ENCODE data around the gene RAB18.
"Not testable (repeated sequence)": the region's sequence is repeated elsewhere in the genome, so short reads cannot be mapped to it uniquely, and the experiment has no call there.

RAB18 gene

DNA sequence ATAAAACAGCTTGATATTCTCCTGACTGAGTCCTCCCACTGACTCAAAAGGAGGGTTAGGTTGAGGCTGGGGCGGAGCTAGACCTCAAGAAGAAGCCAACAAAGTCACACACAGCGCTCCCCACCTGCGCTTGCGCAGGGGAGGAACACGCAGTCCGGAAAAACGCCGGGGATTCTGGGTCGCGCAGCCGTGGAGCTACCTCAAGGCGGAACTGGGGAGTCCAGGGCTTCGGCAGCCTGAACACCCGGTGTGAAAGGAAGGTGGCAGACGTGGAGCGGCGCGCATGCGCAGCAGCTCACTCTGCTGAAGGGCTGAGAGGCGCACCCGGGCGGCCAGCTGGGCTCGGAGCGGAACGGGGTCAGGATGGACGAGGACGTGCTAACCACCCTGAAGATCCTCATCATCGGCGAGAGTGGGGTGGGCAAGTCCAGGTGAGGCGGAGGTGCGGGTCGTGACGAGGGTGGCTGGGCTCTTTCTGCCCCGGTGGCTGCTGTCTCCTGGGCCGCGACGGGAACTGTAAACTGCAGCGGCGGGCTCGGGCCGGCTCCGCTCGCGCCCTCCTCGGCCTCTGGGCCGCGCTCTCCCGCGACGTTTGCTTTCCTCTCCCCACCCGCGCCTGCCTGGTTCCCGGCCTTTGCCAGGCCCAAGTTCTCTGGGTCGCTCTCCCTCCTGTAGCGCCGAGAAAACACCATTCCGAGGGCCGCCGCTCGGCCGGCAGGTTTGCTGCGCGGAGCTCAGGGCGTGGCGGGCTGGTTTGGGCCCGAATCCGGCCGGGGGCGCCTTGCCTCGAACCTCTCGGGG lies at the start of gene RAB18:
RAB18 (plus strand) TSS at position 298 of the 801 bp plus-strand sequence; CDS start at position 364, 66 bp downstream.
- in situ Hi-C loops (cut with HindIII; ENCODE audit: low sequenced_read_pairs), result no loop called here

DNA sequence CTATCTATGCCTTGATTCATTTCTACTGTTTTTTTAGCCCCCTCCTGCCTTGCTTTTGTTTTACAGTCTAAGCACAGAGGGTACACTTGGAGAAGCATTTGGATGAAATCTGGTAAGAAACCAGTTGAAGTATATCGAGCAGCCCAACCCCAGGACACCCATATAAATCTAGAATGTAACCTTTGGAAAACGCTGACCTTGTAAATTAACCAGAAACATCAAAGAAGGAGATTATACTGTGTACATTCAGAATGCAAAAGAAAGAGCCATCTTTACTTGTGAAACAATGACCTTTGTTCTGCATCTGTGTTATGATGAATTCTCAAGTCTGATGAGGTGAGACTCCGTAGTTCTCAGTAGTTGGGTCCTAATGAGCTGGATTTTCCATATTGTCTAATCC lies 49.3 kb upstream of the RAB18 start:
- in situ Hi-C loops (cut with HindIII; ENCODE audit: low sequenced_read_pairs), result no loop called here

- in situ Hi-C loops (cut with HindIII; ENCODE audit: low sequenced_read_pairs), result no loop called here
Measured at GRCh38 chr10:27457261-27457945, 46.7 kb upstream of the RAB18 start.

DNA sequence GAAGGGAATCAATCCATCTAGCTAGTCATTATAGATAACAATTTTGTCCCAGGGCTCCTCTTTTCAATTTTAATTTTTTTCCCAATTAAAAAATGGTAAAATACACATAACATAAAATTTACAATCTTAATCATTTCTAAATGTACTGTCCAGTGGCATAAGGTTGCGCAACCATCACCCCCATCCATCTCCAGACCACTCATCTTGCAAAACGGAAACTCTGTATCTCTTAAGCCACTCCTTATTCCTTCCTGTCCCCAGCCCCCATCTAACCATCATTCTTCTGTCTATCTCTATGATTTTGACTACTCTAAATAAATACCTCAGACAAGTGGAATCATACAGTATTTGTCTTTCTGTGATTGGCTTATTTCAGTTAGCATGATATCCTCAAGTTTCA lies 46.1 kb upstream of the RAB18 start:
- in situ Hi-C loops (cut with HindIII; ENCODE audit: low sequenced_read_pairs), result no loop called here

GRCh38 chr10:27461312-27461711 lies 42.8 kb upstream of the RAB18 start:
- in situ Hi-C loops (cut with HindIII; ENCODE audit: low sequenced_read_pairs), result no loop called here

DNA sequence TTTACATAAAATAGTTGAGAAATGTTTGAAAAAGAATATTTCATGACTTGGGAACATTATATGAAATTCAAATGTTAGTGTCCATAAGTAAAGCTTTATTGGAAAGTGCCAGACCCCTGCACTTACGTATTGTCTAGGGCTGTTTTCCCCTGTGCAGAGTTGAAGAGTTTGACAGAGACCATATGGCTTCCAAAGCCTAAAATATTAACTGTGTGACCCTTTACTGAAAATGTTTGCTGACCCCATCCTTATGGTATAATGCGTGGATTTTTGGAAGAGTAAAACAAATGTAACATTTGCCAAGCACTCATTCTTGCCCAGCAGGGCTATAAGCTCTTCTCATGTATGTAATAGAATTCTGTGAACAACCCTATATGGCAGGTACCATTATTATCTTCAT lies 40.1 kb upstream of the RAB18 start:
- in situ Hi-C loops (cut with HindIII; ENCODE audit: low sequenced_read_pairs), result no loop called here

DNA sequence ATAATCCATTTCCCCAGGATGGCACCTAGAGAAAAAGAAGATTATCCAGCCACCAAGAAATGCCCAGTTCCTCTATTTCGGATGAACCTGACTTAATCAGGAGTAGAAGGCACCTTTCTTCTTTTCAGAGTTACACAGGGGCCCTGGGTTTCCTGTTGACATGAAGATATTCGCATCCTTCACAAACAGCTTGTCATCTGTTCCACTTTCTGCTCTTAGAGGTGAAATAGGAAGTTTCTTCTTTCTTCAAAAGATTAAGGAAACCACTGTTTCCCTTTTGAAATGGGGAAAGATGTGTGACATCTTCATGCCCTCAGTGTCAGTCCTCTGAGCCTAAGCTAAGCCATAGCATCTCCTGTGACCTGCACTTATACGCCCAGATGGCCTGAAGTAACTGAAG lies 39.1 kb upstream of the RAB18 start:
- in situ Hi-C loops (cut with HindIII; ENCODE audit: low sequenced_read_pairs), result no loop called here

DNA sequence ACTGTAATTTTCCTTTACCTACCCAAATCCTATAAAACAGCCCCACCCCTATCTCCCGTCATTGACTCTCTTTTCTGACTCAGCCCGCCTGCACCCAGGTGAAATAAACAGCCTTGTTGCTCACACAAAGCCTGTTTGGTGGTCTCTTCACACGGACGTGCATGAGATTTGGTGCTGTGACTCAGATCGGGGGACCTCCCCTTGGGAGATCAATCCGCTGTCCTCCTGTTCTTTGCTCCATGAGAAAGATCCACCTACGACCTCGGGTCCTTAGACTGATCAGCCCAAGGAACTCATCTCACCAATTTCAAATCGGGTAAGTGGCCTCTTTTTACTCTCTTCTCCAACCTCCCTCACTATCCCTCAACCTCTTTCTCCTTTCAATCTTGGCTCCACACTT lies 38.5 kb upstream of the RAB18 start:
- in situ Hi-C loops (cut with HindIII; ENCODE audit: low sequenced_read_pairs), result not testable (repeated sequence)

- in situ Hi-C loops (cut with HindIII; ENCODE audit: low sequenced_read_pairs), result no loop called here
Measured at GRCh38 chr10:27470885-27471284, 33.2 kb upstream of the RAB18 start.

DNA sequence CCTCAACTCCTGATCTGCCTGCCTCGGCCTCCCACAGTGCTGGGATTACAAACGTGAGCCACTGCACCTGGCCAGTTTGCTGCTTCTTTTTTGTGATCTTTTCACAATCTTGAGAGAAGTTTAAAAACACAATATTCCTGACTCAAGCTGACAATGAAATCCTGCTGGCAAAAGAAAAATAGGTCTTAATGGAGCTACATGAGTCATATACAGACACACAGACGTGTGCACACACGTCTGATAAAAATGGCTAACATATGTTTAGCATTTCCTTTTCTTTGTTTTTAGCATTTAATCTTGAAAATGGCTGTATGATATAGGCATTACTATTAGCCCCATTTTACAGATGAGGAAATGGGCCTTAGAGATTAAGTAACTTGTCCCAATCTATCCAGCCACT lies 29.4 kb upstream of the RAB18 start:
- in situ Hi-C loops (cut with HindIII; ENCODE audit: low sequenced_read_pairs), result no loop called here

DNA sequence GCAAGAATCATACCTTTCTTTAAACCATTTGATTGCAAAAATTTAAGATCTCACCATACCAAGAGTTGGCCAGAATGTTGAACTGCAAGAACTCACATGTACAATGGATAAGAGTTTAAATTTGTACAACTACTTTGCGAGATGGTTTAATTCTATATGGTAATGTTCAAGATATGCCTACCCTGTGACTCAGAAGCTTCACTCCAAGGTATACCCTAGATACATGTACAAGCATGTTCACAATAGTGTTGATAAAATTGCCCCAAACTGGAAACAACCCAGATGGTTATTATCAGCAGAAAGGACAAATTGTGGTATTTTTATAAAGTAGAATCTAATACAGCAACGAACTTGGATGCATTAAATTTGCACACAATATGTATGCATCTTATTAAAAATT lies 25.1 kb upstream of the RAB18 start:
- in situ Hi-C loops (cut with HindIII; ENCODE audit: low sequenced_read_pairs), result no loop called here

DNA sequence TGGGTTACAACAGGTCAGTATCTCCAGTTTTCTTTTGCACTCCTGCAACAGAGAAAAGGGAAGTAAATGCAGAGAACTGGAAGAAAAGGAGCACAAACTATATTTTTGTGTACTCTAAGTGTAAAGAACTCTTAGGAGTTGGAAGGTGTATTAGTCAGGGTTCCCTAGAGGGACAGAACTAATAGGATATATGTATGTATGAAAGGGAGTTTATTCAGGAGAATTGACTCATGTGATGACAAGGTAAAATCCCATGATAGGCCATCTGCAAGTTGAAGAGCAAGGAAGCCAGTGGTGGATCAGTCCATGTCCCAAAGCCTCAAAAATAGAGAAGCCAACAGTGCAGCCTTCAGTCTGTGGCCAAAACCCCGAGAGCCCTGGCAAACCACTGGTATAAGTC lies 22.6 kb upstream of the RAB18 start:
- in situ Hi-C loops (cut with HindIII; ENCODE audit: low sequenced_read_pairs), result no loop called here

- in situ Hi-C loops (cut with HindIII; ENCODE audit: low sequenced_read_pairs), result no loop called here
Measured at GRCh38 chr10:27482984-27483956, 20.8 kb upstream of the RAB18 start.

DNA sequence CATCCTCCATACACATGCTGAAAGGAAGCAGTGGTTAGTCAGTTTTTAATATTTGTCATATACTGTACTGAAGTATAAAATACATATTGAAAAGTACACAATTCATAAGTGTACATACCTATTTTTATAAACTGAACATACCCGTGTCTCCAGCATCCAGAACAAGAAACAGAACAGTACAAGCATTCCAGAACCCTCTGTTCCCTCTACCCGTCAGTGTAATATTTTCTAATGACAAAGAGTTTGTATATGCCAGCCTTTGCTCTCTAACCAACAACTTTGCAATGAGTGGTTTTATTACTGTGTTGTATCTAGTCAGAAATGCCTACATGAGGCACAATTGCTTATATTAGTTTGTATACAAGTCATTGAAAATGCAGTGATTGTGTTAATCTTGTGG lies 18.7 kb upstream of the RAB18 start:
- in situ Hi-C loops (cut with HindIII; ENCODE audit: low sequenced_read_pairs), result no loop called here

- in situ Hi-C loops (cut with HindIII; ENCODE audit: low sequenced_read_pairs), result no loop called here
Measured at GRCh38 chr10:27485986-27486385, 18.1 kb upstream of the RAB18 start.

GRCh38 chr10:27490807-27491206 lies 13.3 kb upstream of the RAB18 start:
- in situ Hi-C loops (cut with HindIII; ENCODE audit: low sequenced_read_pairs), result no loop called here

DNA sequence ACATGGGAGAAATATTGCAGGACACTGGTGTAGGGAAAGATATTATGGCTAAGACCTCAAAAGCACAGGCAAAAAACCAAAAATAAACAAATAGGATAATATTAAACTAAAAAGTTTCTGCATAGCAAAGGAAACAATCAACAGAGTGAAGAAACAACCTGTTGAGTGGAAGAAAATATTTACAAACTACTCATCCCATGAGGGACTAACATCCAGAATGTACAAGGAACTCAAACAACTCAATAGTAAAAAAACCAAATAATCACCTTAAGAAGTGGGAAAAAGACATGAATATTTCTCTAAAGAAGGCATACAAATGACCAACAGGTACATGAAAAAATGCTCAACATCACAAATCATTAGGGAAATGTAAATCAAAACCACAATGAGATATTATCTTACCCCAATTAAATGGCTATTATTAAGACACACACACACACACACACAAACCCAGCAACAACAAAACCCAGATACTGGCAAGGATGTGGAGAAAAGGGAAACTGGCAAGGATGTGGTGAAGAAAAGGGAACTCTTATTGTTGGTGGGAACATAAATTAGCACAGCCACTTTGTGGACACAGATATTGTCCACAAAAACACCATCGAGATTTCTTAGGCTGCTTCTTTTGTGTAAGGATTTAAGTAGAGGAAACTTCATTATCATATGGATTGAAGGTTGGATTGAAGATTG lies 9.8 kb upstream of the RAB18 start:
- in situ Hi-C loops (cut with HindIII; ENCODE audit: low sequenced_read_pairs), result no loop called here

- in situ Hi-C loops (cut with HindIII; ENCODE audit: low sequenced_read_pairs), result no loop called here
Measured at GRCh38 chr10:27496137-27496536, 8.0 kb upstream of the RAB18 start.

DNA sequence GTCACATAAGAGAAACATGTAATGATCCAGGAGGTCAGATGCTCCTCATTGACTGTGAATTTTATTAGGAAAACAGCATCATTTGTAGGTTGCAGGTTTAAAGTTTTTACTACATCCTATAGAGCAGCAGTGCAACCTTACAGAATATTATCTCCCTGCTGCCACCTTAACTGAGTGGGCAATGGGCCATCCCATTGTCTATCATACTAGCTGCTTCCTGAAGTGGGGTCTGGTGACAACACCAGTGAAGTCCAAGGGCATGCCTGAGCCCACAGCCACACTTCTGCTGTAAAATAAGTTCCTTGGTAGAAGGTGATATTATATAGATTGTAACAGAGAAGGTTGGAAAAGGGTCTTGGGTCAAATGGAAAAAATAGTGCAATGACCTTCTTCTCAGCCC lies 4.0 kb upstream of the RAB18 start:
- in situ Hi-C loops (cut with HindIII; ENCODE audit: low sequenced_read_pairs), result no loop called here

- in situ Hi-C loops (cut with HindIII; ENCODE audit: low sequenced_read_pairs), result no loop called here
Measured at GRCh38 chr10:27500886-27501285, 3.2 kb upstream of the RAB18 start.

- in situ Hi-C loops (cut with HindIII; ENCODE audit: low sequenced_read_pairs), result no loop called here
Measured at GRCh38 chr10:27503498-27504006, 552 bp upstream of the RAB18 start.

Measured in DLD1 (cell line).